Activated naive CD4-positive, alpha-beta T cell treated with anti-CD3 and anti-CD28 coated beads for 36 hours (primary cell): ENCODE measurements around the gene MLX. TPM values are rescaled to one million over a fixed set of nuclear protein-coding genes. Genes with fewer than 3 reads are reported as not detected.

Experiments
- CTCF ChIA-PET: fragments of 350-600 bp; sonication (Branson Sonifier 250); formaldehyde crosslinking; loops from one replicate; lab custom pipeline; 2021; ENCODE audit warnings: antibody characterized with exemption; lab: Charles Lee
- DNase-seq: peaks from one replicate; pipeline ENCODE4 v3.0.0-alpha.2; 2020
- H3K27ac Mint-ChIP-seq: one replicate; pipeline ENCODE4 v1.8.0; 2021; ENCODE audit warnings: mild to moderate bottlenecking, mixed read lengths
- H3K27me3 Mint-ChIP-seq: one replicate; pipeline ENCODE4 v1.8.0; 2021; ENCODE audit warnings: low read depth, mixed read lengths
- H3K36me3 Mint-ChIP-seq: one replicate; pipeline ENCODE4 v1.8.0; 2021; ENCODE audit warnings: low read depth, mixed read lengths
- H3K4me1 Mint-ChIP-seq: one replicate; pipeline ENCODE4 v1.8.0; 2021; ENCODE audit warnings: low read depth, mixed read lengths
- H3K4me3 Mint-ChIP-seq: one replicate; pipeline ENCODE4 v1.8.0; 2021; ENCODE audit warnings: mild to moderate bottlenecking, moderate library complexity, mixed read lengths
- H3K9me3 Mint-ChIP-seq: one replicate; pipeline ENCODE4 v1.8.0; 2021; ENCODE audit warnings: mixed read lengths
- intact Hi-C: fragments of 100-400 bp; cut with micrococcal nuclease; formaldehyde crosslinking; loops from one replicate; pipeline ENCODE4 v1.15.1; 2023
- total RNA-seq, 2 experiments: library from RNA; stranded (reverse); gene quantifications; one replicate each; pipeline ENCODE4 v1.2.3, GENCODE V29; 2021

MLX gene
- total RNA-seq, 2 experiments from 2014 or later: 22.1 to 24.7 TPM

DNA sequence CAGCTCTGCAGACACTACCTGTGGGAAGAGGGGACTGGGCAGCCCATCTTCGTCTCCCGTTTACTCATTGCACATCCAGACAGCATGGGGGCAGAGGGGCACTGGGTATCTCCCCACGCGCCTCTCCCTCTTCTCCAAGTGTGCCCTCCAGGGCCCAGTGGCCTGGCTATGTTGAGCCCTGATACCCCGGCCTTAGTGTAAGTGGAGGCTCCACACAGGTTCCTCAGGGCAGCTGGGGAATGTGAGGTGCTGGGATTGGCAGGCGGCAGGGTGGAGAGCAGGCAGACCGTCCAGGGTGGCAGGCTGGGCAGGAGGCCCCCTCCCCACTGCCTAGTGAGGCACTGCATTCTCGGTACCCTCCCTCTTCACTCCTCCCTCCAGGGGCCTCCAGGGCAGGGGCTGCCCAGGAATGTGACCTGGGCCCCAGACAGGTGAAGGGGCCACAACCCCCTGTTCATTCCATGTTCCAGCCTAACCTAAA is 44.1 kb upstream of the MLX start:
- no peaks in the 10 kb centered on the region for H3K36me3 Mint-ChIP-seq
- H3K4me1 Mint-ChIP-seq: peaks cover 2% of the 10 kb centered on the region
- H3K4me3 Mint-ChIP-seq: no peak overlapping the region
- H3K27me3 Mint-ChIP-seq: no peaks in the 10 kb centered on the region
- no peak for DNase-seq
- H3K9me3 Mint-ChIP-seq: no peaks in the 10 kb centered on the region
- H3K27ac Mint-ChIP-seq: no peak overlapping the region
- intact Hi-C loops: loop anchor here (10.0 kb wide), 1 partner anchor 408 kb away; the partner anchor contains the start of gene DHX58
- CTCF ChIA-PET: interaction anchor here (0.7 kb wide), 1 partner anchor 415 kb away, joined by 3 read pairs; no protein-coding TSS in a partner anchor

DNA sequence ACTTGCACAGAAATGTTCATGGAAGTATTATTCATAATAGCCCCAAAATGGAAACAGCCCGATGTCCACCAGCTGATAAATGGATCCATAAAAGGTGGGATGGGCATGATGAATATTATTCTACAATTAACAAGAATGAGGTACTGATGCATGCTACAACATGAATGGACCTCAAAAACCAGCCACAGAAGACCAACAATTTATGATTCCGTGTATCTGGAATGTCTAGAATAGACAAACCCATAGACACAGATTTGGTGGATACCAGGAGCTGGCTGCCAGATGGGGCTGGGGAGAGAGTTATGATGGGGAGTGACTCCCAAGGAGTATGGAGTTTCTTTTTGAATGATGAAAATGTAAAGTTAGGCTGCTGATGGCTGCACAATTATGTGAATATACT is 41.7 kb upstream of the MLX start:
- Mint-ChIP-seq H3K9me3 (no peaks in the 10 kb centered on the region), H3K4me3 (no peak overlapping the region), H3K4me1 (peaks cover 15% of the 10 kb centered on the region), H3K27ac (no peak overlapping the region), H3K36me3 (no peaks in the 10 kb centered on the region), H3K27me3 (no peaks in the 10 kb centered on the region)
- intact Hi-C loops: loop anchor here (5.0 to 10.0 kb wide), 2 partner anchors 343 to 410 kb away; partner anchors contain the start of genes DHX58 and KCNH4
- DNase-seq: no peak
- CTCF ChIA-PET: no interaction called here

DNA sequence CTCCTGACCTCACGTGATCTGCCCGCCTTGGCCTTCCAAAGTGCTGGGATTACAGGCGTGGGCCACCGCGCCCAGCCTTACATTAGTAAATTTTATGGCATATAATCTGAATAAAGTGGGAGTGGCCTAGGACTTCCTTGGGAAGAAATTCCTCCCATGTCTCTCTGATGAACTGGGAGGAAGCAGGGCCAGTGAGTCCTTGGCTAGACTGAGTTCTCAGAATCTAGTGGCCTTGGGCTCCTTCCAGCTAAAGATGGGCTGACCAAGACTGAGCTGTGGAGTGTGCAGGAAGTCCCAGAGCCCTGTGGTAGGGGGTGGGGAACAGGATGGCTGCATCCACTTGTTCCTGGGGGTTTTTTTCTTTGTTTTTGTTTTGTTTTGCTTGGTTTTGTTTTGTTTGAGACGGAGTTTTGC is 40.9 kb upstream of the MLX start:
- Mint-ChIP-seq H3K4me3 (no peak overlapping the region), H3K27ac (no peak overlapping the region), H3K4me1 (peaks cover 24% of the 10 kb centered on the region), H3K36me3 (no peaks in the 10 kb centered on the region), H3K27me3 (no peaks in the 10 kb centered on the region), H3K9me3 (no peaks in the 10 kb centered on the region)
- no peak for DNase-seq
- CTCF ChIA-PET: interaction anchor here (1.5 to 1.6 kb wide), 2 partner anchors 38 to 119 kb away, joined by 3 to 7 read pairs; no protein-coding TSS in a partner anchor
- intact Hi-C loops: loop anchor here (5.0 to 10.0 kb wide), 2 partner anchors 344 to 411 kb away; partner anchors contain the start of genes DHX58 and KCNH4

DNA sequence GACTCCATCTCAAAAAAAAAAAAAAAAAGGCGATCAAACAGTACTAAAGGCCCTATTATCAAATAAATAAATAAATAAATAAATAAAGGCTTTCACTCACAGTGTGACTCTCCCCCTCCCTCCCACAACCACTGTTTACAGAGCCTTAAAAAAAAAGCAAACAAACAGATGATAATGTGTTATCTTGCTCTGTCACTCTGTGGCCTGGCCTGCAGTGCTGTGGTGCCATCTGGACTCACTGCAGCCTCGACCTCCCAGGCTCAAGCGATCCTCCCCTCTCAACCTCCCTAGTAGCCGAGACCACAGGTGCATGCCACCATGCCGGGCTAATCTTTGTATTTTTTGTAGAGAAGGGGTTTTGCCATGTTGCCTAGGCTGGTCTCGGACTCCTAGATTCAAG is 39.0 kb upstream of the MLX start:
- H3K4me1 Mint-ChIP-seq: peaks cover 32% of the 10 kb centered on the region
- no peaks in the 10 kb centered on the region for H3K9me3 Mint-ChIP-seq
- no peaks in the 10 kb centered on the region for H3K27me3 Mint-ChIP-seq
- H3K27ac Mint-ChIP-seq: no peak overlapping the region
- DNase-seq: no peak
- H3K4me3 Mint-ChIP-seq: no peak overlapping the region
- intact Hi-C loops: loop anchor here (1.0 to 10.0 kb wide), 4 partner anchors 11 to 413 kb away; partner anchors contain the start of genes DHX58 and KCNH4
- no peaks in the 10 kb centered on the region for H3K36me3 Mint-ChIP-seq
- CTCF ChIA-PET: interaction anchor here (0.6 to 2.1 kb wide), 20 partner anchors 8 to 239 kb away, joined by 3 to 9 read pairs (median 4); partner anchors contain the start of genes CAVIN1, NAGLU and PSMC3IP

DNA sequence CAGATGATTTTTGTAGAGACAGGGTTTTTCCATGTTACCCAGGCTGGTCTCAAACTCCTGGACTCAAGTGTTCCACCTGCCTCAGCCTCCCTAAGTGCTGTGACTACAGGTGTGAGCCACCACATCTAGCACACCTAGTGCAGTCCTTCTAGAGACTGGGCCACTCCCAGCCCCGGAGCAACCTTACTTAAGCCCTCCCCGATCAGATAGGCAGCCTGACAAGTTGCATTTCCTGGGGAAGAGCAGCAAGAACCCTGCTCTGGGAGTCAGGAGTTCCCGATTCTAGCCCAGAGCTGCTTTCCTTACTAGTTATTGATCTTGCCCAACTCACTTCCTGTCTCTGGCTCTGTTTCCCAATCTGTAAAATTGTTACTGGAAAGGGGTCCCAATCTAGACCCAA is 37.8 kb upstream of the MLX start:
- H3K4me3 Mint-ChIP-seq: no peak overlapping the region
- no peaks in the 10 kb centered on the region for H3K9me3 Mint-ChIP-seq
- intact Hi-C loops: loop anchor here (5.0 to 10.0 kb wide), 2 partner anchors 347 to 414 kb away; partner anchors contain the start of genes DHX58 and KCNH4
- CTCF ChIA-PET: interaction anchor here (1.0 kb wide), 1 partner anchor 114 kb away, joined by 3 read pairs; no protein-coding TSS in a partner anchor
- peaks cover 32% of the 10 kb centered on the region for H3K4me1 Mint-ChIP-seq
- no peak overlapping the region for H3K27ac Mint-ChIP-seq
- no peak for DNase-seq
- H3K36me3 Mint-ChIP-seq: no peaks in the 10 kb centered on the region
- H3K27me3 Mint-ChIP-seq: no peaks in the 10 kb centered on the region

DNA sequence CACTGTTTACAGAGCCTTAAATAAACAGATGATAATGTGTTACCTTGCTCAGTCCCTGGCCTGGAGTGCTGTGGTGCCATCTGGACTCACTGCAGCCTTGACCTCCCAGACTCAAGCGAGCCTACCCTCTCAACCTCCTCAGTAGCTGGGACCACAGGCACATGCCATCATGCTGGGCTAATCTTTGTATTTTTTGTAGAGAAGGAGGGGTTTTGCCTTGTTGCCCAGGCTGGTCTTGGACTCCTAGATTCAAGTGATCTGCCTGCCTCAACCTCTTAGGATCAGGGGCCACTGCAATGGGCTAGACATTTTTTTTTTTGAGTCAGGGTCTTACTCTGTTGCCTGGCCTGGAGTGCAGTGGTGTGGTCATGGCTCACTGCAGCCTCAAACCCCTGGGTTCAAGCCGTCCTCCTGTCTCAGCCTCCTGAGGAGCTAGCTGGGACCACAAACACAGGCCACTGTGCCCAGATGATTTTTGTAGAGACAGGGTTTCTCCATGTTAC is 35.9 kb upstream of the MLX start:
- H3K9me3 Mint-ChIP-seq: no peaks in the 10 kb centered on the region
- CTCF ChIA-PET: interaction anchor here (0.6 to 2.3 kb wide), 7 partner anchors 10 to 405 kb away, joined by 3 to 7 read pairs (median 5); partner anchors contain the start of gene CAVIN1
- H3K4me1 Mint-ChIP-seq: peaks cover 40% of the 10 kb centered on the region
- intact Hi-C loops: loop anchor here (5.0 kb wide), 1 partner anchor 146 kb away; the partner anchor contains the start of gene PLEKHH3
- H3K4me3 Mint-ChIP-seq: no peak overlapping the region
- H3K36me3 Mint-ChIP-seq: no peaks in the 10 kb centered on the region
- no peak overlapping the region for H3K27ac Mint-ChIP-seq
- H3K27me3 Mint-ChIP-seq: no peaks in the 10 kb centered on the region
- DNase-seq: no peak

DNA sequence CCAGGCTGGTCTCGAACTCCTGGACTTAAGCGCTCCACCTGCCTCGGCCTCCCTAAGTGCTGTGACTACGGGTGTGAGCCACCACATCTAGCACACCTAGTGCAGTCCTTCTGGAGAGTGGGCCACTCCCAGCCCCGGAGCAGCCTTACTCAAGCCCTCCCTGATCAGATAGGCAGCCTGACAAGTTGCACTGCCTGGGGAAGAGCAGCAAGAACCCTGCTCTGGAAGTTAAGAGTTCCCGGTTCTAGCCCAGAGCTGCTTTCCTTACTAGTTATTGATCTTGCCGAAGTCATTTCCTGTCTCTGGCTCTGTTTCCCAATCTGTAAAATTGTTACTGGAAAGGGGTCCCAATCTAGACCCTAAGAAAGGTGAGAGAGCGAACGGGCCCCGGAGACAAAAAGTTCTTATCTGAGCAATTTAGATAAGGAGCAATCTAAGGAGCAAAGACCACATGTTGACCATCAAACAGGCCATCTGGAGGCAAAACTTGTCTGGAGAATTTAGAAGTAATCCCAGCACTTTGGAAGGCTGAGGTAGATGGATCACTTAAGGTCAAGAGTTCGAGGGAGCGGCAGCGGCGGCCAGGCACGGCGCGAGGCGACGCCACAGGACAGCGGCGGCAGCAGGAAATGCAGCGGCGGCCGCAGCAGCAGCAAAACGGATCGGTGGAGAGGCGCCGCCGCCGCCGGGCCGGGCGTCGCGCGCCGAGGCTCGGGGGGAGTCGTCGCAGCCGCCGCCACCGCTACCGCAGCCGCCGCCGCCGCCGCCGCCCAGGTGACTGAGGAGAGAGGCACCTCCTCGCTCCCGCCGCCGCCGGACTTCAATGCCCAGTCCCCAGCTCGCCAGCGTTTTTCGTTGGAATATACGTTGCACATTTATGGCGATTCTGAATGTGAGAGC is 35.2 kb upstream of the MLX start:
- peak; percentile 55 for DNase-seq
- Mint-ChIP-seq H3K9me3 (no peaks in the 10 kb centered on the region), H3K27ac (no peak overlapping the region), H3K27me3 (no peaks in the 10 kb centered on the region), H3K4me3 (peak overlapping the region; percentile 75), H3K36me3 (no peaks in the 10 kb centered on the region), H3K4me1 (peaks cover 42% of the 10 kb centered on the region)
- intact Hi-C loops: loop anchor here (5.0 kb wide), 1 partner anchor 146 kb away; the partner anchor contains the start of gene PLEKHH3
- CTCF ChIA-PET: interaction anchor here (0.5 to 2.3 kb wide), 4 partner anchors 12 to 820 kb away, joined by 4 to 7 read pairs (median 6); no protein-coding TSS in a partner anchor

DNA sequence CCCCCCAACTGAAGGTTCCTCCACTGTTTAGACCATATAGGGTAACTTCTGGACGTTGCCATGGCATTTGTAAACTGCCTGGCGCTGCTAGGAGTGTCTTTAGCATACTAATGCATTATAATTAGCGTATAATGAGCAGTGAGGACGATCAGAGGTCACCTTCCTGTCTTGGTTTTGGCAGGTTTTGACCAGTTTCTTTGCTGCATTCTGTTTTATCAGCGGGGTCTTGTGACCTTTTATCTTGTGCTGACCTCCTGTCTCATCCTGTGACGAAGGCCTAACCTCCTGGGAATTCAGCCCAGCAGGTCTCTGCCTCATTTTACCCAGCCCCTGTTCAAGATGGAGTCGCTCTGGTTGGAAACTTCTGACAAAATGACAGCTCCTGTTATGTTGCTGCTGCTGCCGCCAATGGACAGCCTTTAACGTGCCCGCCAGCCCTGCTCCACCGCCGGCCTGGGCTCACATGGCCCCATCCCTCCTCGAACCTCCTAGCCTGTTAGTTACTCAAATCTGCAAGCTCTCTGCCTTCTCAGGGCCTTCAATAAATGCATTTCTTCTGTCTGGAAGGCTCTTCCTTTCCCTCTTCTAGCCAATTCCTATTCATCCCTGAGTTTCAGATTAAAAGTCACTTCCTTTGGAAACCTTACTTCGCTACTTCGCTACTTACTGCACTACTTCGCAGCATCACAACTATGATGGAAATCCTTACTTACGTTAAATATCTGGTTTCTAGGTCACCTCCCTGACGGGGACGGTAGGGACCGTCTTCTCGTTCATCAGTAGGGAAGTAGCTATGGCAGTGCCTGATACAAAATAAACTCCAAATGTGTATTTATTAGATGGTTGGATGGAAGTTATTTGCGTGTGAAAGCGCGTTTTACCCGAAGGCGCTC is 31.5 kb upstream of the MLX start:
- intact Hi-C loops: no loop called here
- Mint-ChIP-seq H3K36me3 (peaks cover 11% of the 10 kb centered on the region), H3K9me3 (no peaks in the 10 kb centered on the region), H3K27ac (peak overlapping the region; percentile 85), H3K27me3 (no peaks in the 10 kb centered on the region), H3K4me1 (peaks cover 44% of the 10 kb centered on the region), H3K4me3 (peak overlapping the region; percentile 88)
- no peak for DNase-seq
- CTCF ChIA-PET: interaction anchor here (0.7 to 2.1 kb wide), 7 partner anchors 8 to 570 kb away, joined by 3 to 7 read pairs (median 3); partner anchors contain the start of gene PLEKHH3

DNA sequence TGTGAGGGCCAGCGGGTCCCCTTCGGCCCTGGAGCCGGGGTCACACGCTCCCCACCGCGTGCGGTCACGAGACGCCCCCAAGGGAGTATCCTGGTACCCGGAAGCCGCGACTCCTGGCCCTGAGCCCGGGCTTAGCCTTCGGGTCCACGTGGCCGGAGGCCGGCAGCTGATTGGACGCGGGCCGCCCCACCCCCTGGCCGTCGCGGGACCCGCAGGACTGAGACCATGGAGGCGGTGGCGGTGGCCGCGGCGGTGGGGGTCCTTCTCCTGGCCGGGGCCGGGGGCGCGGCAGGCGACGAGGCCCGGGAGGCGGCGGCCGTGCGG is 30.9 kb upstream of the MLX start, which contains the start of gene NAGLU:
TSS of gene NAGLU (plus strand) at position 194 of the 324 bp plus-strand sequence. CDS start at position 226, 32 bp downstream.
- peak within 1 kb of the TSS; percentile 88 for H3K4me3 Mint-ChIP-seq
- CTCF ChIA-PET: interaction anchor here (0.7 to 2.1 kb wide), 8 partner anchors 9 to 571 kb away, joined by 3 to 7 read pairs (median 3); partner anchors contain the start of gene PLEKHH3
- H3K4me1 Mint-ChIP-seq: peaks cover 44% of the 10 kb centered on the region
- intact Hi-C loops: no loop called here
- DNase-seq: peak; percentile 88
- no peaks in the 10 kb centered on the region for H3K9me3 Mint-ChIP-seq
- no peaks in the 10 kb centered on the region for H3K27me3 Mint-ChIP-seq
- H3K27ac Mint-ChIP-seq: peak within 1 kb of the TSS; percentile 85
- peaks cover 12% of the 10 kb centered on the region for H3K36me3 Mint-ChIP-seq

DNA sequence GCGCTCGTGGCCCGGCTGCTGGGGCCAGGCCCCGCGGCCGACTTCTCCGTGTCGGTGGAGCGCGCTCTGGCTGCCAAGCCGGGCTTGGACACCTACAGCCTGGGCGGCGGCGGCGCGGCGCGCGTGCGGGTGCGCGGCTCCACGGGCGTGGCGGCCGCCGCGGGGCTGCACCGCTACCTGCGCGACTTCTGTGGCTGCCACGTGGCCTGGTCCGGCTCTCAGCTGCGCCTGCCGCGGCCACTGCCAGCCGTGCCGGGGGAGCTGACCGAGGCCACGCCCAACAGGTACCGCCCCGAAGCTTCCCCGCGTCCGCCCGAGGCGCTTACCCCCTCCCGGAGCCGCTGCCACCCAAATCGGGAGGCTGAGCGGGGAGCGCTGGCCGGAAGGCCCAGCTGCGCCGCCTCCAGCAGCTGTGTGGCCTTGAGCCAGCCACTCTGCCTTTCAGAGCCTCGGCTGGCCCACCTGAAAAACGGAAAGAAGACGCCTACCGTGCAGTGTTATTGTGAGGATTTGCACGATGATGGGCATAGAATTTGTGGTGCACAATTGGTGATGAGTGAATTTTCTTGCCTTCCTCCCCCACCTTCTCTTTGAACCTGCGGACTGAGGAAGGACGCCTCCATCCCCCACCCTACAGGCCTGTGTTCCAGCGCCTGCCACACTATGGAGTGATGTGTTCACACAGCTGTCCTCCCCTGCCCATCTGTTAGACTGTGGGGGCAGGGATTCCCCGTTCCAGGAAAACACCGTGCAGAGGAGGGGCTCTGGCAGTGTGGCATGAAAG is 30.3 kb upstream of the MLX start:
- CTCF ChIA-PET: interaction anchor here (0.6 to 2.1 kb wide), 10 partner anchors 9 to 571 kb away, joined by 3 to 7 read pairs (median 3); partner anchors contain the start of gene PLEKHH3
- DNase-seq: peak; percentile 80
- intact Hi-C loops: no loop called here
- Mint-ChIP-seq H3K9me3 (no peaks in the 10 kb centered on the region), H3K36me3 (peaks cover 12% of the 10 kb centered on the region), H3K4me1 (peaks cover 44% of the 10 kb centered on the region), H3K27ac (peak overlapping the region; percentile 74), H3K4me3 (peak overlapping the region; percentile 85), H3K27me3 (no peaks in the 10 kb centered on the region)
